ENCODE data around the gene MMP10.
"Not testable (repeated sequence)": the region's sequence is repeated elsewhere in the genome, so short reads cannot be mapped to it uniquely, and the experiment has no call there.

The MMP10 gene

GRCh38 chr11:102783720-102784119, 3.3 kb upstream of the MMP10 start:
- DNase-seq (ENCODE audit: low read depth in 4 of 4, low spot score in 1 of 4): no peak

GRCh38 chr11:102783016-102783415, 2.6 kb upstream of the MMP10 start:
- no peak for DNase-seq (ENCODE audit: low read depth in 4 of 4, low spot score in 1 of 4)

- no peak for DNase-seq (ENCODE audit: low read depth in 4 of 4, low spot score in 1 of 4)
Observed at GRCh38 chr11:102781676-102782075, 1.2 kb upstream of the MMP10 start.

- DNase-seq (ENCODE audit: low read depth in 4 of 4, low spot score in 1 of 4): no peak
Observed at GRCh38 chr11:102776454-102776853, 4.0 kb downstream of the MMP10 start.

- no peak for DNase-seq (ENCODE audit: low read depth in 4 of 4, low spot score in 1 of 4)
Observed at GRCh38 chr11:102773386-102773785, 7.0 kb downstream of the MMP10 start.

- no peak for DNase-seq (ENCODE audit: low read depth in 4 of 4, low spot score in 1 of 4)
Observed at GRCh38 chr11:102771351-102771750, 9.1 kb downstream of the MMP10 start.

GRCh38 chr11:102770191-102770590, 10.2 kb downstream of the MMP10 start:
- DNase-seq (ENCODE audit: low read depth in 4 of 4, low spot score in 1 of 4): no peak

GRCh38 chr11:102767800-102768199, 12.6 kb downstream of the MMP10 start:
- DNase-seq (ENCODE audit: low read depth in 4 of 4, low spot score in 1 of 4): no peak

- no peak for DNase-seq (ENCODE audit: low read depth in 4 of 4, low spot score in 1 of 4)
Observed at GRCh38 chr11:102763440-102763839, 17.0 kb downstream of the MMP10 start.

GRCh38 chr11:102762361-102762767, 18.1 kb downstream of the MMP10 start:
- DNase-seq (ENCODE audit: low read depth in 4 of 4, low spot score in 1 of 4): no peak

- no peak for DNase-seq (ENCODE audit: low read depth in 4 of 4, low spot score in 1 of 4)
Observed at GRCh38 chr11:102761646-102762238, 18.7 kb downstream of the MMP10 start.

GRCh38 chr11:102760344-102761035, 19.9 kb downstream of the MMP10 start:
- DNase-seq (ENCODE audit: low read depth in 4 of 4, low spot score in 1 of 4): no peak

- DNase-seq (ENCODE audit: low read depth in 4 of 4, low spot score in 1 of 4): no peak
Observed at GRCh38 chr11:102757823-102758549, 22.4 kb downstream of the MMP10 start.

- no peak for DNase-seq (ENCODE audit: low read depth in 4 of 4, low spot score in 1 of 4)
Observed at GRCh38 chr11:102753267-102753666, 27.2 kb downstream of the MMP10 start.

GRCh38 chr11:102751673-102752072, 28.8 kb downstream of the MMP10 start:
- no peak for DNase-seq (ENCODE audit: low read depth in 4 of 4, low spot score in 1 of 4)

- DNase-seq (ENCODE audit: low read depth in 4 of 4, low spot score in 1 of 4): no peak
Observed at GRCh38 chr11:102749101-102749722, 31.2 kb downstream of the MMP10 start.

GRCh38 chr11:102746746-102747578, 33.5 kb downstream of the MMP10 start:
- not testable (repeated sequence) for DNase-seq (ENCODE audit: low read depth in 4 of 4, low spot score in 1 of 4)

GRCh38 chr11:102734650-102735049, 45.8 kb downstream of the MMP10 start:
- no peak for DNase-seq (ENCODE audit: low read depth in 4 of 4, low spot score in 1 of 4)

- DNase-seq (ENCODE audit: low read depth in 4 of 4, low spot score in 1 of 4): peak in 2 of 4 experiments; percentile 12 to 22
Observed at GRCh38 chr11:102733232-102733875, 47.1 kb downstream of the MMP10 start.

- DNase-seq (ENCODE audit: low read depth in 4 of 4, low spot score in 1 of 4): not testable (repeated sequence)
Observed at GRCh38 chr11:102730944-102731343, 49.5 kb downstream of the MMP10 start.

Measured in stimulated activated CD4-positive, alpha-beta T cell treated with anti-CD3 and anti-CD28 coated beads, Interleukin-1b, Interleukin-23, amount 100 ng/mL, for 24 hours (primary cell).